ENCODE results near the gene STXBP4. TPM values are rescaled to one million over a fixed set of nuclear protein-coding genes. Genes with fewer than 3 reads are reported as not detected.

The STXBP4 gene
- total RNA-seq, 1 experiment from 2014 or later, result 13.6 TPM

DNA sequence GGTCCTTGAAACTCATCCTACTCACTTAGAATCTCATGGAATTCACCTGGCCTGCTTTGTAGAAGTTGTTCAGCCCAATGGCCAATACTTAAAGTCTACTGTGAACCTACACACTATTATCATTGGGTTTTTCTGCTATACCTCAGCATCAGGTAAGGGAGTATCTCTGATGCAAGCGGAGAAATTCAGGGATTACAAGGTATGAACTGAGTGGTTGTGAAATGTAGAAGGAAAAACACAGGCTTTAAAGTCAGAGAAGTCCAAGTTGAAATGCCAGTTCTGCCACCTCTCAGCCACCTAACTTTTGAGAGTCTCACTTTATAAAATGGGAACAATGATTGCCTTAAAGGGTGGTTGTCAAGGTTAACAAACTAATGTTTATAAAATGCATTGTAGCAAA lies 31.1 kb upstream of the STXBP4 start:
- Histone ChIP-seq H3K27ac (ENCODE audit: low read depth, low read length) (no peak overlapping the region), H2AFZ (ENCODE audit: low read depth, low read length, poor library complexity, severe bottlenecking) (no peak overlapping the region), H3K9me2 (ENCODE audit: insufficient read depth) (no peaks in the 10 kb centered on the region), H3K4me3 (replicated peaks in 1 of 2; ENCODE audit: low read depth in 1 of 2, low read length in 2 of 2) (no peak overlapping the region), H3K27me3 (ENCODE audit: insufficient read depth, low read length) (no peaks in the 10 kb centered on the region), H3K4me1 (ENCODE audit: control insufficient read depth in 1 of 2, insufficient read depth in 2 of 2, low read length in 2 of 2) (no peaks in the 10 kb centered on the region), H3K9me3 (ENCODE audit: control insufficient read depth in 1 of 2, insufficient read depth in 1 of 2, low read depth in 1 of 2, low read length in 2 of 2) (no peaks in the 10 kb centered on the region), H4K20me1 (ENCODE audit: insufficient read depth) (no peaks in the 10 kb centered on the region), H3K79me2 (ENCODE audit: insufficient read depth, low read length) (no peaks in the 10 kb centered on the region), H3K9ac (ENCODE audit: low read length) (no peak overlapping the region), H3K36me3 (ENCODE audit: control insufficient read depth in 1 of 2, insufficient read depth in 2 of 2, low read length in 2 of 2) (peaks cover 40 to 66% of the 10 kb centered on the region in 2 experiments), H3K4me2 (ENCODE audit: low read length) (no peak overlapping the region)
- RAD21 ChIA-PET (ENCODE audit: low non-redundant PET in 1 of 2, low total read pairs in 2 of 2, uncharacterized antibody in 2 of 2, unreplicated experiment in 2 of 2), result no interaction called here
- DNase-seq (ENCODE audit: low read depth, low spot score) (no peak), ATAC-seq (no peak)
- TF ChIP-seq YY1 (IDR thresholded peaks at IDR 0.05; ENCODE audit: extremely low read depth, insufficient replicate concordance, low read depth, low read length) (no peak), CEBPB (IDR thresholded peaks at IDR 0.05; ENCODE audit: low read depth) (no peak), ZNF274 (IDR thresholded peaks at IDR 0.05; ENCODE audit: low read depth, low read length) (no peak), TCF7L2 (IDR thresholded peaks at IDR 0.05; ENCODE audit: borderline replicate concordance, extremely low read depth, insufficient read depth, insufficient read length) (no peak), EZH2 (IDR thresholded peaks at IDR 0.05) (no peak), POLR2A (IDR thresholded peaks at IDR 0.05; ENCODE audit: borderline replicate concordance, extremely low read depth, insufficient read depth, insufficient read length) (no peak), EZH2phosphoT487 (IDR thresholded peaks at IDR 0.05; ENCODE audit: borderline replicate concordance) (no peak), CTCF (IDR thresholded peaks at IDR 0.05 in 2 of 3, conservative IDR thresholded peaks at IDR 0.05 in 1 of 3; ENCODE audit: borderline replicate concordance in 1 of 3, insufficient read depth in 1 of 3, low read depth in 2 of 3, low read length in 2 of 3) (no peak), JUND (IDR thresholded peaks at IDR 0.05) (no peak), ZBTB33 (IDR thresholded peaks at IDR 0.05; ENCODE audit: extremely low read depth, insufficient replicate concordance, low read length) (no peak), ZFX (IDR thresholded peaks at IDR 0.05) (no peak), RAD21 (IDR thresholded peaks at IDR 0.05; ENCODE audit: low read depth) (no peak), POLR2AphosphoS5 (IDR thresholded peaks at IDR 0.05; ENCODE audit: low read depth, low read length) (no peak)
- TF ChIP-seq, protein P1, sequence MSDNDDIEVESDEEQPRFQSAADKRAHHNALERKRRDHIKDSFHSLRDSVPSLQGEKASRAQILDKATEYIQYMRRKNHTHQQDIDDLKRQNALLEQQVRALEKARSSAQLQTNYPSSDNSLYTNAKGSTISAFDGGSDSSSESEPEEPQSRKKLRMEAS (IDR thresholded peaks at IDR 0.05), result no peak
- TF ChIP-seq, protein P2, sequence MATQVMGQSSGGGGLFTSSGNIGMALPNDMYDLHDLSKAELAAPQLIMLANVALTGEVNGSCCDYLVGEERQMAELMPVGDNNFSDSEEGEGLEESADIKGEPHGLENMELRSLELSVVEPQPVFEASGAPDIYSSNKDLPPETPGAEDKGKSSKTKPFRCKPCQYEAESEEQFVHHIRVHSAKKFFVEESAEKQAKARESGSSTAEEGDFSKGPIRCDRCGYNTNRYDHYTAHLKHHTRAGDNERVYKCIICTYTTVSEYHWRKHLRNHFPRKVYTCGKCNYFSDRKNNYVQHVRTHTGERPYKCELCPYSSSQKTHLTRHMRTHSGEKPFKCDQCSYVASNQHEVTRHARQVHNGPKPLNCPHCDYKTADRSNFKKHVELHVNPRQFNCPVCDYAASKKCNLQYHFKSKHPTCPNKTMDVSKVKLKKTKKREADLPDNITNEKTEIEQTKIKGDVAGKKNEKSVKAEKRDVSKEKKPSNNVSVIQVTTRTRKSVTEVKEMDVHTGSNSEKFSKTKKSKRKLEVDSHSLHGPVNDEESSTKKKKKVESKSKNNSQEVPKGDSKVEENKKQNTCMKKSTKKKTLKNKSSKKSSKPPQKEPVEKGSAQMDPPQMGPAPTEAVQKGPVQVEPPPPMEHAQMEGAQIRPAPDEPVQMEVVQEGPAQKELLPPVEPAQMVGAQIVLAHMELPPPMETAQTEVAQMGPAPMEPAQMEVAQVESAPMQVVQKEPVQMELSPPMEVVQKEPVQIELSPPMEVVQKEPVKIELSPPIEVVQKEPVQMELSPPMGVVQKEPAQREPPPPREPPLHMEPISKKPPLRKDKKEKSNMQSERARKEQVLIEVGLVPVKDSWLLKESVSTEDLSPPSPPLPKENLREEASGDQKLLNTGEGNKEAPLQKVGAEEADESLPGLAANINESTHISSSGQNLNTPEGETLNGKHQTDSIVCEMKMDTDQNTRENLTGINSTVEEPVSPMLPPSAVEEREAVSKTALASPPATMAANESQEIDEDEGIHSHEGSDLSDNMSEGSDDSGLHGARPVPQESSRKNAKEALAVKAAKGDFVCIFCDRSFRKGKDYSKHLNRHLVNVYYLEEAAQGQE (IDR thresholded peaks at IDR 0.05; ENCODE audit: low read depth), result no peak
- POLR2A ChIA-PET, result no interaction called here
- BruUV-seq (replicated peaks), result no TSS peak
- CTCF ChIA-PET, result no interaction called here
- intact Hi-C loops (cut with micrococcal nuclease), result no loop called here
